Measurements from ENCODE around the gene TRIM5.
A peak's percentile ranks its signal among the peaks of the same experiment; 100 is the strongest.

DNA sequence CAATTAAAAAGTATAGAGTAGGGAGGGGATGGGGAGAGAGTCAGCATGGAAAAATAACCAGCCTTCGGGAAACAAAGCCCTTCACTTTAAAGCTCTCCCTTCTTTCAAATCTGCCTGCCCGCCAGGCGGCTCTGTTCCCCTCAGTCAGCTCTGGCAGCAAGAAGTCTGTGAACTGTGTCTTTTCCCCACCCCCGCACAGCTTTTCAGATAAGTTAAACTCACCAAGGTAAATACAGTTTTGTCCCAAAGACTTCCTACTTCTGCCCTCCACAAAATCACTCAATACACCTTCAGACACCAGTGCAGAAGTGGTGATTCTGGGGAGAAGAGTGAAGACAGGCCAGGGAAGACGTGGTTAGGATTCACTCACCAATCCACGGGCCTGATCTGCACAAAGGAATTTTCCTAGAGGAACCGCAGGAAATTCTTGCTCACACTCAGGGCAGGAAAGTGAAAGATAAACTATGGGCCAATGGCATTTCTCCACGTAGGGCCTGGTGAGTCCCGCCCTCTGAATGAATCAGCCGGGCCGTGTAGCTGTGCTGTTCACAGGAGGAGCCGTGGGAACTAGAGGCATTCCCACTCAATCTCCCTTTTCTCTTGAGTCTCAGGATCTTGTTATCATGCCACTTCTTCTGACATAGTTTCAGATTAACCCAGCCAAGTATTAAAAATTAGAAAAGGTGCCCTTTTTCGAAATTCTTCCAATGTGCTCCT lies at the start of gene TRIM5:
- TF ChIP-seq HMG20A (CRISPR knock-in tag; conservative IDR thresholded peaks at IDR 0.05) (no peak), BHLHE40 (IDR thresholded peaks at IDR 0.05; ENCODE audit: low read length) (no peak), POLR2A (conservative IDR thresholded peaks at IDR 0.05) (peak; percentile 75), ZNF41 (CRISPR knock-in tag; conservative IDR thresholded peaks at IDR 0.05) (no peak)
- TF ChIP-seq, protein P1, sequence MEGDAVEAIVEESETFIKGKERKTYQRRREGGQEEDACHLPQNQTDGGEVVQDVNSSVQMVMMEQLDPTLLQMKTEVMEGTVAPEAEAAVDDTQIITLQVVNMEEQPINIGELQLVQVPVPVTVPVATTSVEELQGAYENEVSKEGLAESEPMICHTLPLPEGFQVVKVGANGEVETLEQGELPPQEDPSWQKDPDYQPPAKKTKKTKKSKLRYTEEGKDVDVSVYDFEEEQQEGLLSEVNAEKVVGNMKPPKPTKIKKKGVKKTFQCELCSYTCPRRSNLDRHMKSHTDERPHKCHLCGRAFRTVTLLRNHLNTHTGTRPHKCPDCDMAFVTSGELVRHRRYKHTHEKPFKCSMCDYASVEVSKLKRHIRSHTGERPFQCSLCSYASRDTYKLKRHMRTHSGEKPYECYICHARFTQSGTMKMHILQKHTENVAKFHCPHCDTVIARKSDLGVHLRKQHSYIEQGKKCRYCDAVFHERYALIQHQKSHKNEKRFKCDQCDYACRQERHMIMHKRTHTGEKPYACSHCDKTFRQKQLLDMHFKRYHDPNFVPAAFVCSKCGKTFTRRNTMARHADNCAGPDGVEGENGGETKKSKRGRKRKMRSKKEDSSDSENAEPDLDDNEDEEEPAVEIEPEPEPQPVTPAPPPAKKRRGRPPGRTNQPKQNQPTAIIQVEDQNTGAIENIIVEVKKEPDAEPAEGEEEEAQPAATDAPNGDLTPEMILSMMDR (IDR thresholded peaks at IDR 0.05 in 2 of 3, conservative IDR thresholded peaks at IDR 0.05 in 1 of 3; ENCODE audit: insufficient read depth in 2 of 3, low read depth in 1 of 3, low read length in 3 of 3): peak; percentile 77 to 84 (median 82)

Data from K562 (cell line).